Endothelial cell of umbilical vein (primary cell): ENCODE data around the gene NKAIN4. TPM values are rescaled to one million over a fixed set of nuclear protein-coding genes. Genes with fewer than 3 reads are reported as not detected.

Experiments used
- BruUV-seq: library from RNA; stranded (reverse); fragments of 400-500 nt; replicated peaks from 2 replicates; lab custom pipeline; 2021; lab: Mats Ljungman, UMichigan
- CTCF ChIA-PET: fragments of 300-600, 350-600 bp; sonication (Branson Sonifier 250); formaldehyde crosslinking; loops from one replicate; lab custom pipeline; 2021; ENCODE audit warnings: antibody characterized with exemption, inconsistent platforms; lab: Charles Lee
- POLR2A ChIA-PET: fragments of 300-600, 350-600 bp; sonication (Branson Sonifier 250); formaldehyde crosslinking; loops from one replicate; lab custom pipeline; 2021; ENCODE audit warnings: antibody characterized with exemption, inconsistent platforms; lab: Charles Lee
- DNase-seq: peaks from one replicate; pipeline ENCODE4 v3.0.0-alpha.2; 2011; ENCODE audit warnings: low read depth, low spot score
- FAIRE-seq: peaks from 2 replicates; lab custom pipeline; 2011; peaks lifted over from hg19 to GRCh38; lab: Jason Lieb, UNC
- H2AFZ ChIP-seq: 2 replicates; pipeline ENCODE4 v1.6.0; 2012; ENCODE audit warnings: low read depth, low read length, control low read depth, inconsistent platforms
- H3K27ac ChIP-seq: 2 replicates; pipeline ENCODE4 v1.5.1; 2011; ENCODE audit warnings: low read depth, mild to moderate bottlenecking, control low read depth, low read length, moderate library complexity; ENCODE audit not compliant: insufficient read depth
- H3K27me3 ChIP-seq, 2 experiments: 2 replicates each; pipeline versions ENCODE4 v1.6.0 to v1.6.1; 2011; ENCODE audit warnings: low read length in 2 of 2, mixed read lengths in 1 of 2; ENCODE audit not compliant: control insufficient read depth in 2 of 2, insufficient read depth in 2 of 2
- H3K36me3 ChIP-seq, 2 experiments: 2 replicates in 1 of 2; 3 replicates in 1 of 2; pipeline ENCODE4 v1.5.1; 2011; ENCODE audit warnings: low read length in 2 of 2, mild to moderate bottlenecking in 1 of 2, moderate library complexity in 1 of 2; ENCODE audit not compliant: control insufficient read depth in 2 of 2, insufficient read depth in 2 of 2; ENCODE audit errors: extremely low read depth in 1 of 2
- H3K4me1 ChIP-seq: 3 replicates; pipeline ENCODE4 v1.5.1; 2011; ENCODE audit warnings: mild to moderate bottlenecking, low read length; ENCODE audit not compliant: control insufficient read depth, insufficient read depth; ENCODE audit errors: extremely low read depth
- H3K4me2 ChIP-seq: 2 replicates; pipeline ENCODE4 v1.6.1; 2011; ENCODE audit warnings: low read length, control low read depth, mixed read lengths; ENCODE audit not compliant: insufficient read depth
- H3K4me3 ChIP-seq, 3 experiments: fragments of 200-600 bp in 1 of 3; sonication (generic), shearing (Covaris generic) in 1 of 3; replicated peaks in 1 of 3; 2 replicates each; pipeline ENCODE4 v1.5.1; 2011 to 2016; ENCODE audit warnings: control low read depth in 3 of 3, low read length in 3 of 3, mild to moderate bottlenecking in 2 of 3, inconsistent platforms in 1 of 3, low read depth in 1 of 3, moderate library complexity in 1 of 3; ENCODE audit not compliant: insufficient read depth in 1 of 3
- H3K79me2 ChIP-seq: 2 replicates; pipeline ENCODE4 v1.6.0; 2012; ENCODE audit warnings: low read length, inconsistent platforms; ENCODE audit not compliant: control insufficient read depth, insufficient read depth
- H3K9ac ChIP-seq: replicated peaks from 2 replicates; pipeline ENCODE3; 2011; ENCODE audit warnings: low read length, control low read depth; ENCODE audit not compliant: insufficient read depth; ENCODE audit errors: extremely low read depth
- H3K9me1 ChIP-seq: replicated peaks from 3 replicates; pipeline ENCODE4 v1.6.0; 2011; ENCODE audit warnings: mild to moderate bottlenecking, low read length; ENCODE audit not compliant: control insufficient read depth, insufficient read depth; ENCODE audit errors: extremely low read depth
- H3K9me3 ChIP-seq: replicated peaks from 2 replicates; pipeline ENCODE4 v1.5.1; 2012; ENCODE audit warnings: low read length, inconsistent platforms; ENCODE audit not compliant: control insufficient read depth, insufficient read depth
- H4K20me1 ChIP-seq: replicated peaks from 2 replicates; pipeline ENCODE3; 2011; ENCODE audit warnings: mild to moderate bottlenecking, low read length; ENCODE audit not compliant: control insufficient read depth, insufficient read depth; ENCODE audit errors: extremely low read depth
- EZH2 ChIP-seq: IDR thresholded peaks from 2 replicates; pipeline ENCODE4 v1.6.1; 2012; ENCODE audit warnings: borderline replicate concordance, low read depth, mild to moderate bottlenecking, moderate library complexity, low read length, inconsistent platforms; ENCODE audit not compliant: severe bottlenecking
- FOS ChIP-seq: IDR thresholded peaks from 2 replicates; pipeline ENCODE4 v1.6.1; 2011; ENCODE audit warnings: mild to moderate bottlenecking, low read length, moderate library complexity, borderline replicate concordance; ENCODE audit not compliant: insufficient read depth
- GATA2 ChIP-seq: IDR thresholded peaks from 2 replicates; pipeline ENCODE4 v1.7.0; 2011; ENCODE audit warnings: low read depth, mild to moderate bottlenecking, moderate library complexity, mixed read lengths, low read length; ENCODE audit not compliant: insufficient read length, insufficient read depth
- JUN ChIP-seq: IDR thresholded peaks from 2 replicates; pipeline ENCODE4 v1.6.1; 2011; ENCODE audit warnings: borderline replicate concordance, low read depth; ENCODE audit not compliant: insufficient read length, insufficient read depth
- MYC ChIP-seq: IDR thresholded peaks from one replicate; pipeline ENCODE4 v1.6.1; 2011; ENCODE audit warnings: mild to moderate bottlenecking, low read depth, low read length
- POLR2A ChIP-seq: IDR thresholded peaks from 2 replicates; pipeline ENCODE4 v1.6.1; 2012; ENCODE audit warnings: low read depth, mild to moderate bottlenecking, control low read depth, low read length
- POLR2AphosphoS5 ChIP-seq: IDR thresholded peaks from 2 replicates; pipeline ENCODE4 v1.6.1; 2012; ENCODE audit warnings: low read depth, mild to moderate bottlenecking, control low read depth, low read length, moderate library complexity; ENCODE audit not compliant: insufficient read depth
- dilution Hi-C: fragments of 300-500 bp; cut with MboI; formaldehyde crosslinking; loops from one replicate; pipeline ENCODE4 v1.15.0; 2019; ENCODE audit warnings: low sequenced_read_pairs; ENCODE audit not compliant: extremely low pct_ligation_motif_present
- intact Hi-C: fragments of 100-400 bp; cut with micrococcal nuclease; formaldehyde crosslinking; loops from one replicate; pipeline ENCODE4 v1.10.0; 2022
- polyA plus RNA-seq, 4 experiments: library from polyadenylated mRNA; depleted of rRNA in 3 of 4; stranded (reverse) in 3 of 4; unstranded in 1 of 4; fragments of >200 nt; gene quantifications; 2 replicates each; pipeline versions ENCODE4 v1.2.1 to v1.2.3, GENCODE V29; 2011 to 2012; ENCODE audit warnings: missing spikeins in 1 of 4
- total RNA-seq: library from RNA; stranded (reverse); gene quantifications from 2 replicates; pipeline ENCODE4 v1.2.3, GENCODE V29; 2021
- TF ChIP-seq, protein P1 (sequence below), 2 donors: IDR thresholded peaks; 1 replicate in 1 of 2; 2 replicates in 1 of 2; pipeline ENCODE4 v1.5.1; 2011; ENCODE audit warnings: low read length in 2 of 2, mild to moderate bottlenecking in 2 of 2, moderate library complexity in 2 of 2, control low read depth in 1 of 2, inconsistent platforms in 1 of 2, low read depth in 1 of 2; ENCODE audit not compliant: insufficient read depth in 1 of 2; ENCODE audit errors: extremely low read depth in 1 of 2
- TF ChIP-seq, protein P2 (sequence below): IDR thresholded peaks from 2 replicates; pipeline ENCODE4 v1.6.1; 2011; ENCODE audit not compliant: insufficient read depth, insufficient read length

Gene NKAIN4
- total and polyA plus RNA-seq, 2 donors (not counting 3 experiments of a cell fraction or from before 2014, with no cell fraction given): 0.04 TPM; not detected in 1

DNA sequence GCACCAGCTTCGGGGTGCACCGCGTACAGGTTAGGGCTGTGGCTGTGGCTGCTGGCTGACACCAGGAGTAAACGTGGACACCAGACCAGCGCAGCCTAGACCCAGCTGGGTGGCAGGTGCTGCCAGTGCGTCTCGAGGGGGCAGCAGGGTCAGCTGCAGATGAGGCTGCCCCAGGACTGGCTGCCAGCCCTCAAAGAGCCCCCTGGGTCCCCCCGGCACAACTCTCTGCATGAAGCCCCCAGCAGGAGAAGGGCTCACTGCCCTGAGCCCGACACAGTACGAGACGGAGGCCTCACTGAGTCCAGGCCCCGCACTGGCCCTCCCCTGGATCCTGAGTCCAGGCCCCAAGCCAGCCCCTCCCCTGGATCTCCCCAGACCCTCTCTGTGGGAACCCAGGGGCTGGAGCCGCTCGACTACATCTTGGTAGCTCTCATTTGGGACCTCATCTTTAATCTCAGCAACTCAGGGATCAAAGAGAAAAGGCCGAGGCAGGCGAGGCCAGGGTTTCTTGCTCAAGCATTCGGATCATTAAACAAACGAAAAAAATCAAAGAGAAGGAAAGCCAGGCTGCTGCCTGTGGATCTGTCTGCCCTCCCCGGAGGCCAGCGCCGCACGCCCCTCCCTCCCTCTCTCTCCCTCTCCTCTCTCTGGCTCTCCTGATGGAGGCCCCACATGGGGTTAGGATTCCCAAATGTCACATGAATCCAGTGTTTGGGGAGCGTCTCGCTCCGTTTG, 7.0 kb upstream of the NKAIN4 start:
- DNase-seq: no peak
- no peak overlapping the region for H3K4me3 ChIP-seq
- intact Hi-C loops: no loop called here
- H3K27me3 ChIP-seq: peaks cover 9 to 15% of the 10 kb centered on the region in 2 experiments
- POLR2A ChIA-PET: no interaction called here
- no peaks in the 10 kb centered on the region for H3K79me2 ChIP-seq
- H3K9me3 ChIP-seq: no peaks in the 10 kb centered on the region
- dilution Hi-C loops: no loop called here
- no peak overlapping the region for H2AFZ ChIP-seq
- no peaks in the 10 kb centered on the region for H3K36me3 ChIP-seq
- H3K27ac ChIP-seq: no peak overlapping the region
- no peaks in the 10 kb centered on the region for H3K9me1 ChIP-seq
- TF ChIP-seq EZH2 (no peak), MYC (no peak), FOS (no peak), JUN (no peak), POLR2A (no peak), POLR2AphosphoS5 (no peak), GATA2 (no peak)
- TF ChIP-seq, protein P1, sequence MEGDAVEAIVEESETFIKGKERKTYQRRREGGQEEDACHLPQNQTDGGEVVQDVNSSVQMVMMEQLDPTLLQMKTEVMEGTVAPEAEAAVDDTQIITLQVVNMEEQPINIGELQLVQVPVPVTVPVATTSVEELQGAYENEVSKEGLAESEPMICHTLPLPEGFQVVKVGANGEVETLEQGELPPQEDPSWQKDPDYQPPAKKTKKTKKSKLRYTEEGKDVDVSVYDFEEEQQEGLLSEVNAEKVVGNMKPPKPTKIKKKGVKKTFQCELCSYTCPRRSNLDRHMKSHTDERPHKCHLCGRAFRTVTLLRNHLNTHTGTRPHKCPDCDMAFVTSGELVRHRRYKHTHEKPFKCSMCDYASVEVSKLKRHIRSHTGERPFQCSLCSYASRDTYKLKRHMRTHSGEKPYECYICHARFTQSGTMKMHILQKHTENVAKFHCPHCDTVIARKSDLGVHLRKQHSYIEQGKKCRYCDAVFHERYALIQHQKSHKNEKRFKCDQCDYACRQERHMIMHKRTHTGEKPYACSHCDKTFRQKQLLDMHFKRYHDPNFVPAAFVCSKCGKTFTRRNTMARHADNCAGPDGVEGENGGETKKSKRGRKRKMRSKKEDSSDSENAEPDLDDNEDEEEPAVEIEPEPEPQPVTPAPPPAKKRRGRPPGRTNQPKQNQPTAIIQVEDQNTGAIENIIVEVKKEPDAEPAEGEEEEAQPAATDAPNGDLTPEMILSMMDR (IDR thresholded peaks at IDR 0.05; ENCODE audit: extremely low read depth in 1 of 2, insufficient read depth in 1 of 2, low read depth in 1 of 2, low read length in 2 of 2): no peak
- TF ChIP-seq, protein P2, sequence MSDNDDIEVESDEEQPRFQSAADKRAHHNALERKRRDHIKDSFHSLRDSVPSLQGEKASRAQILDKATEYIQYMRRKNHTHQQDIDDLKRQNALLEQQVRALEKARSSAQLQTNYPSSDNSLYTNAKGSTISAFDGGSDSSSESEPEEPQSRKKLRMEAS: no peak
- no peaks in the 10 kb centered on the region for H3K4me1 ChIP-seq
- no peak overlapping the region for H3K4me2 ChIP-seq
- CTCF ChIA-PET: interaction anchor here (0.9 kb wide), 1 partner anchor 38 kb away, joined by 4 read pairs; no protein-coding TSS in a partner anchor
- no peak for FAIRE-seq
- H3K9ac ChIP-seq: no peak overlapping the region
- BruUV-seq: no TSS peak
- H4K20me1 ChIP-seq: no peaks in the 10 kb centered on the region
